ENCODE results near the gene CTBP2.

- TF ChIP-seq POLR2A (IDR thresholded peaks at IDR 0.05) = no peak
- TF ChIP-seq POLR2AphosphoS5 (IDR thresholded peaks at IDR 0.05) = no peak
- no peak for TF ChIP-seq CTCF (IDR thresholded peaks at IDR 0.05)
Observed at GRCh38 chr10:125141150-125141859, 19.1 kb downstream of the CTBP2 start.

All from gastroesophageal sphincter (tissue), 3 donors.